SIG-M5 treated with dmso at 0.1 percent for 504 hours (cell line): Measurements from ENCODE around the gene SLC37A3.
"Not testable (repeated sequence)": the region's sequence is repeated elsewhere in the genome, so short reads cannot be mapped to it uniquely, and the experiment has no call there.

Experiments
- DNase-seq: peaks from one replicate; lab custom pipeline; 2025; ENCODE audit not compliant: unreplicated experiment; lab: John Stamatoyannopoulos, UW

The SLC37A3 gene

DNA sequence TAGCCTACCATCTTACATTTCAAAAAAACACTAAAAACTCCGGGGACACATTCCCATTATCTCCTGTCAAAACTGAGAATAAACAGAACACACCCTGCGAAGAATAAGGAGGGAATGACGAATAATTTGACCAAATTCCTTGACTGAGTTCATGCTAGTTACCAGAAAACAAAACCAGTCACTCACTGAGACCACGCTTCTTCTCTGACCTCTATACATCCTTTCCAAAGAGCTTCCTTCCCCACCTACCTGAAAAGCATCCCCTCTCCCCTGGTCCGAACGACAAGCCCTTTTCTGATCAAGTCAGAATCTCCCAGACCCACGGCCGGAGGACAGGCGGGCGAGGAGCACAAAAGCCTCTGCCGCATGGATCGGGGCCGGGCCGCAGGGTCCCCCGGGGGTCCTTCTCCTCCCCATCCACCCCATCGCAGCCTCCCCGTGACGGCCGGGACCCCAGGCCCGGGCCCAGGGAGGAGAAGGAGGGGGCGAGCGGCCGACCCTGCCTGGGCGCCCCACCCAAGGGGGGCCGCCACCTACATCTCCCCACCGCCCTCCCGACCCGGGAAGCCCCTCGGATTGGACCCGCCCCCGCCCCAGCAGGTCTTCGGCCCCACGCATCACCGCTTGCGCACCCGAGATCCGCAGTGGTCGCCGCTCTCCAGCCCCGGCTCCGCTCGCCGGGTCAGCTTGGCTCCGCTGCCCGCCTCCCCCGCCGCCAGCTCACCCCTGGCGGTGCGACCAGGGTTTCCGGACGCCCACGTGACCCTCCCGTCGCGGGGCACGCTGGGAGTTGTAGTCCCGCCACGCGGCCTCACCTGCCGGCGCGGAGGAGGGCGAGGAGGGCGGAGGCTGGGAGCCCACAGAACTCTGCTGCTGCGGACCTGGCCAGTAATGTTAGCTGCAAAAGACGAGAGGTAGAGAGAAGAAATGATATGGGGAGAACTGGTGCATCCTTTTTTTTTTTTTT lies at the start of gene SLC37A3:
Gene SLC37A3 (minus strand): TSS at position 747 of the 967 bp plus-strand sequence. CDS start 16,004 bp downstream, outside the sequence.
- DNase-seq, result peak; percentile 37

DNA sequence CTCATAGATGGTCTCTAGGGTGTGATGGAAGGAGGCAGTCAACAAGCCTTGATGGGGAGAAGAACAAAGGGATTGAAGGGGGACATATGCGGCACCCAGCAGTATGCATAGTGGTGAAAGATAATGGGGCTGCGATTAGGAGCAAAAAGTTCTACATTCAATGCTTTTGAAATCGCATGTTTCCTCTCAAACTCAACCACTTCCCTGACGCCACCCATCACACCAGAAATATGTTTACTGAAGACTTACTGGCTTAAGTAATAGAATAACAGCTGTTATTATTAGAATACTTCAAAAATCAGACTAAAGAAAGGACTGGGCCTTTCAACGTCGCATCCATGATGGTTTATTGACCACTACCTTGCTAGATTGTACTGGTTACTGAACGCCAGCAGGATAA lies 49.5 kb upstream of the SLC37A3 start:
- DNase-seq, result no peak

DNA sequence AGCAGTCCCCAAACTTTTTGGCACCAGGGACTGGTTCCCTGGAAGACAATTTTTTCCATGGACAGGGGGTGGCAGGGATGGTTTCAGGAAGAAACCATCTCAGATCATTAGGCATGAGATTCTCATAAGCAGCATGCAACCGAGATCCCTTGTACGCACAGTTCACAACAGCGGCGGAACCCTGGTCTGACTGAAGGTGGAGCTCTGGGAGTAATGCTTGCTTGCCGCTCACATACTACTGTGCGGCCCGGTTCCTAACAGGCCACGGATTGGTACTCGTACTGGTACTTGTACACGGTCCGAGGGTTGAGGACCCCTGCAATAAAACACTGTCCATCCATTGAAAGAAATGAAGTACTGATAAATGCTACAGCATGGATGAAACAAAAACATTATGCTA lies 48.1 kb upstream of the SLC37A3 start:
- DNase-seq, result no peak

DNA sequence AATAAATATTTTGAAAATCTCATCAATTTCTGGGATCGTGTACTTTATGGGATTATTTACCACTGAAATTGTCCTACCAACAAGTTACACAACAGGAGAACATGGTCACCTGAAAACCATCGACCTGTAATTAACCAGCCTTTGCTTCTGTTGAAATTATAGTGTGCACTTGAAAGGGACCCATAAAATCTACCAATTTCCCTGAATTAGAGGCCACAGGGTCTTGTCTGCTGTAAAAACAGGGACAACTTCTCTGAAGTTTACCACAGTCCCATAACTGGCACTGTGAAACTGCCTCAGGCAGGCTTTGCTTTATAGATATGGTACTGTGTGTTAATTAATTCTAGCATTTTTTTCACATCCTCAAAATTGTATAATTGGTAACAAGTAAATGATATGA lies 43.2 kb upstream of the SLC37A3 start:
- no peak for DNase-seq

- DNase-seq, result no peak
Measured at GRCh38 chr7:140440593-140440992, 42.3 kb upstream of the SLC37A3 start.

- no peak for DNase-seq
Measured at GRCh38 chr7:140439359-140439758, 41.0 kb upstream of the SLC37A3 start.

DNA sequence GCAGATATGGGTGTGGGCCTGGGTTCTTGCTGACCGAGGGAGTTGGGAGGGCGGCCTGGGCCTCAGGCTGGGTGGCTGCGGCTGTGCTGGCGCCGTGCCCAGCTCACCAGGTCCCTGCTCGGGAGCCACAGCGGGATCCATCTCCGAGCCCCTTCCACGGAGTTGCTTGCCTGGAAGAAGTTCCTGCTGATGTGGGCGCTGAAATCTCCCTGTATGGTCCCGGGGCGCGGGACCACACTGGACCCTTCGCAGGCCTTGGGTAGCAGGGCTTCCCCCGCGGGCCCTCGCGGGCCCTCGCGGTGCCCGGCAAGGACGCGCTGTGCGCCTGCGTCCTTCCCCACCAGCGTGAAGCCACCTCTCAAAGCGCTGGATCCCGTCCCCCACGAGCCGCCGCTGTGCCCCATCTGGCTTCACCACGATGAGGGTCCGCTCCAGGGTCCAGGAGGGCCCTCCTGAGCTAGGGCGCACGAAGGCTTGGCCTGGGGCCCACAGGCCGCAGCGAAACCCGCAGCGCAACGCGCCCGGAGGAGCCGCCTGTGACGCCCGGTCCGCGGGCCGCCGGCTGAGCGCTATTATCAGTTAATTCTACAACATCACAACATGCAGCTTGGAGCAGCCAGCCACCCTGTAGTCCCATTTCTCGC lies 37.0 kb upstream of the SLC37A3 start:
- no peak for DNase-seq

- DNase-seq, result no peak
Measured at GRCh38 chr7:140433396-140433795, 35.1 kb upstream of the SLC37A3 start.

- no peak for DNase-seq
Measured at GRCh38 chr7:140426130-140426529, 27.8 kb upstream of the SLC37A3 start.

- DNase-seq, result no peak
Measured at GRCh38 chr7:140425718-140426117, 27.4 kb upstream of the SLC37A3 start.

DNA sequence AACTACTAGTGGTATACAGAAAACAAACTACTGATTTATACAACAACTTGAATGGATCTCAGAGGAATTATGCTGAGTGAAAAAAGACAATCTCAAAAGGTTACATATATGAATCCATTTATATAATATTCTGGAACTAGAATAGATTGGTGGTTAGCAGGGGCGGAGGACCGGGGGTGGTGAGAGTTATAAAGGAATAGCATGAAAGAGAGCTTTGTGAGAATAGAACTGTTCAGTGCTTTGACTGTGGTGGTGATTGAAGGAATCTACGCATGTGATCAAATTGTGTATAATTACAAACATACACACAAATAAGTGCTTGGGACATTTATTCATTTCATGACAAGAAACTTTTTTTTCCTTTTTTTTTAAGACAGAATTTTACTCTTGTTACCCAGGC lies 25.2 kb upstream of the SLC37A3 start:
- no peak for DNase-seq

- no peak for DNase-seq
Measured at GRCh38 chr7:140421521-140421920, 23.2 kb upstream of the SLC37A3 start.

GRCh38 chr7:140418653-140419052 lies 20.3 kb upstream of the SLC37A3 start:
- no peak for DNase-seq

GRCh38 chr7:140418156-140418472 lies 19.8 kb upstream of the SLC37A3 start:
- DNase-seq, result not testable (repeated sequence)

- no peak for DNase-seq
Measured at GRCh38 chr7:140417456-140418155, 19.3 kb upstream of the SLC37A3 start.

GRCh38 chr7:140416560-140416959 lies 18.2 kb upstream of the SLC37A3 start:
- DNase-seq, result no peak

- not testable (repeated sequence) for DNase-seq
Measured at GRCh38 chr7:140415816-140416215, 17.5 kb upstream of the SLC37A3 start.

DNA sequence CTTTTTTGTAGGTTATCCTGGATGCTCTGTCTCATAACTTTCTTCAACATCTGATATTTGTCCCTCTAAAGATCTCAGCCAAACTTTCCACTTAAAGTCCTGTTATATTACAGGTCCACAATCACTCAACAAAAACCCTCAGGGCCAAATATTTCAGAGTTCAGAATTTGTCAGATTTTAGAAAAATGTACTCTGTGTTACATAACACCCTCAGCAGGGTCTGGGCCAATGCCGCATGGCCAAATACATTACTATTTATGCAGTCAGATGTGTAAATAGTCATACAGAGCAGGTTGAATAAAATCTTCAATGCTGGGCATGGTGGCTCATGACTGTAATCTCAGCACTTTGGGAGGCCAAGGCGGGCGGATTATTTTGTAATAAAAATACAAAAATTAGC lies 17.0 kb upstream of the SLC37A3 start:
- DNase-seq, result no peak

DNA sequence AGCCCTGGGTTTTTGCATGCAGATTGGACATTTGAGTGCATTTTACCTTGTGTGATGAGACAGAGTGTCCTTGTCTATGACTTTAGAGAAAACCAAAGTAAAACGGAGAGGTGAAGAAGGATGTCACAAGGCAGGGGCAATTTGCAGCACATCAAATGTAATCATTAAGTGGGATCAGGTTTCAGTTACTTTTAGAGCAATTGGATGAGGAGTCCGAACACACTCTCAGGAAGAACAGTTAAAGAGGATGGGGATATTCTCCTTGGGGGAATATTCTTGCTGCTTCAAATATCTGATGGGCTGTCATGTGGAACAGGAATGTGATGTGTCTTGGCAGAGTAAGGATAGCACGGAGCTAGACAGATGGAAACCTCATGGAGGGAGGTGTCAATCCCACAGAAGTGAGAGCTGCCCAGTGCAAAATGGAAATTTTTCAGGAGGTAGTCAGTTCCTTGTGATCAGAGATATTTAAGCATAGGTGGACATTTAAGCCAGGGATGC lies 6.3 kb upstream of the SLC37A3 start:
- DNase-seq, result no peak

DNA sequence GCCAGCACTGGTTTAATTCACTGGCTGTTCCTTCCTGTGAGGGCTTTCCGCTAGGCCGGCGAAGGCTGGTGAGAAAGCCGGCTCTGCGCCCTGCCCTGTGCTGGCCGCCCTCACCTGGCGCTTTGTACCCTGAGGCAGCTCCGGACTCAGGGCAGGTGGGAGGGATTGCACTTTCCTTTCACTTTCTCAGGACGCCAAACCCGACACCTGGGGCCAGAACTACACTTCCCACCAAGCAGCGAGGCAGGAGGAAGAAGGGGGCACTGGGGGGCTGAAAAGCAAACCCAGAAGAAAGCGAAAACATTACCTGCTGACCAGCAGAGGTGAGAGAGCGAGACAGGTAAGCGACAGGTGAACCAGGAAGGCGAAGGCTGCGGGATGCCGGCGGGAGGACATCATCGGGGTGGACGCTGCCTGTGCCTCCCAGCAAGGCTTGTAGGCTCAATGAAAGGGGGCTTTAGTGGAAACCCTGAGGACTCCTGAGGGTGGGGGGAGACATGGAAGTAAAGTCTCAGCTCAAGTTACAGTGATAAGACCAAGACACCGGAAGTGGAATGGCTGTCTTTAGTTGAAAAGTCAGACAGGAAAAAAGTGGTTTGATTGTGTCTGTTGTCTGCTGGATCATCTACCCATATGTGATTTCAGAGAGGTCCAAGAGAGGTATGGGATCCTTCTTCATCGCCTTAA lies 5.7 kb upstream of the SLC37A3 start, which contains the start of gene RAB19:
Gene RAB19 (plus strand): TSS at position 181 of the 687 bp plus-strand sequence. CDS start 3,589 bp downstream, outside the sequence.
- no peak for DNase-seq
